ENCODE data around the gene AIRE. TPM values are rescaled to one million over a fixed set of nuclear protein-coding genes. Genes with fewer than 3 reads are reported as not detected.

The AIRE gene
- total and polyA plus RNA-seq, 12 donors = 0.06 to 1.1 (median 0.09) TPM; not detected in 8

DNA sequence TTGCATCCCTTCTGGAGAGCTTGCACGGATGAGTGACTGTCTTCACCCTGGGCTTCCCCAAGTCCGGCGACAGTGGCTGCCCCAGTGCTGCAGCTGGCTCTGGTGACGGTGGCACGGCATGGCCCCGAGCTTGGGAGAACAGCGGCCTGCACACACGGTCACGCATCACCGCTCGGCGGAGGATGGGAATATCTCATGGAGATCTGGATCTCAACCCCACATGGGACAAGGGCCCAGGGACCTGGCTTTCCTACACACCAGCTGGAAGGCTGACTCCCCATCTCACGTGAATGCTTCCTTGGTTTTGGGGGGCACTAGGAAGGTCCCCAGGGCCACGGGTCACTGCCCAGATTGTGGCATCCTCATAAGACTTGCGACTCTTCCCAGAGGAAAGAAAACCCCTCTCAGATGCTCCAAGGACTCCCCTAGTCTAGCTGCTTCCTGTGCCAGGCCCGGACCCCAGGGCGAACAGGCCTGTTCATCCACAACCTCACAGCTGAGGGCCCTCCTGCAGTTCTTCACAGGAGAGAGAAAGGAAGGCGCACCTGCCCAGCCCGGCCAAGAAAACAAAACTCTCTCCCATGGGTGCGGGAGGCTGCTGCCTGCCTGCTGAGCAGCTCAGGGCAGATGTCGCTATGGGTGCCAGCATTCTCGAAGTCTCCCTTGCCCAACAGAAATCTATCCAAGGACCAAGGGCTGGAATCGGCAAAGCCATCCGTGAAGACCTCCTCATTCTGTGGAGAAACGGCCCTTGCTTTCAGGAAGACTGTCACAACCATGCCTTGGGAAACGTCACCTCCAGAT is 43.6 kb downstream of the AIRE start:
- Histone ChIP-seq H3K36me3 (replicated peaks in 1 of 2) (peaks cover 0 to 28% of the 10 kb centered on the region in 2 donors), H3K27ac (no peak overlapping the region)

DNA sequence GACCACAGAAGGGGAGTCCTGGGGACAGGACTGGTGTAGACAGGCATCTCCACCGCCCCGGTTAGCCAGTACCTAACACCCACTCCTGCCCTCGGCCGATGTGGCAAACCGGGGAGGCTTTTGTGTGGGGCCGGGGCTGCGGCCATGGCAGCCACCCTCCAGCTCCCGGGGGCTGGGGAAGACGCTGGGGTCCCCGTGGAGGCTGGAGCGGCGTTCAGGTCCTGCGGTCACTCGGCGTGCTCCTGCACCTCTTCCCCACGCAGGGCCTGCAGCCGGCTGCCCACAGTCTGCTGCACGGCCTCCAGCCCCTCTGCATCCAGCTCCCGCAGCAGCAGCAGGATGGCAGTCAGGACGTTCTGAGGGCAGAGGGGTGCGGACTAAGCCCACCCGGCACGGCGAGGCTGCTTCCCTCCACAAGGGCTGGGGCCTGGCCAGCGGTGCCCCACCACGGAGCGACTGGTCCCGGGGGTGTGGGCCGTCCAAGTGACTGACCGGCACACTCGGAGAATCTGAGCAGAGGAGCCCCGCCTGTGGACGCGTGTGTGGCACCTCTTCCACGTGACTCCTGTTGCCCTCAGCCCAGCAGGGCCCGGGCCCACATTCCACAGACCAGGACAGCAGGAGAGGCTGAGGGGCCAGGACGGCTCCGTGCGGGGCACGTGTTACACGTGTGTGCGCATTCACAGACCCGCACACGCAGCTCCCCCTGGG is 44.5 kb downstream of the AIRE start:
- H3K36me3 ChIP-seq (replicated peaks in 1 of 2) = peaks cover 0 to 23% of the 10 kb centered on the region in 2 donors
- no peak overlapping the region for H3K27ac ChIP-seq
- no peak overlapping the region for H3K4me3 ChIP-seq
- 85 to 94% (median 88%) methylated on average over 6 to 44 of the region's 44 CpGs for WGBS, 4 donors
- TF ChIP-seq POLR2A (IDR thresholded peaks at IDR 0.05) = no peak
- TF ChIP-seq, protein P1, sequence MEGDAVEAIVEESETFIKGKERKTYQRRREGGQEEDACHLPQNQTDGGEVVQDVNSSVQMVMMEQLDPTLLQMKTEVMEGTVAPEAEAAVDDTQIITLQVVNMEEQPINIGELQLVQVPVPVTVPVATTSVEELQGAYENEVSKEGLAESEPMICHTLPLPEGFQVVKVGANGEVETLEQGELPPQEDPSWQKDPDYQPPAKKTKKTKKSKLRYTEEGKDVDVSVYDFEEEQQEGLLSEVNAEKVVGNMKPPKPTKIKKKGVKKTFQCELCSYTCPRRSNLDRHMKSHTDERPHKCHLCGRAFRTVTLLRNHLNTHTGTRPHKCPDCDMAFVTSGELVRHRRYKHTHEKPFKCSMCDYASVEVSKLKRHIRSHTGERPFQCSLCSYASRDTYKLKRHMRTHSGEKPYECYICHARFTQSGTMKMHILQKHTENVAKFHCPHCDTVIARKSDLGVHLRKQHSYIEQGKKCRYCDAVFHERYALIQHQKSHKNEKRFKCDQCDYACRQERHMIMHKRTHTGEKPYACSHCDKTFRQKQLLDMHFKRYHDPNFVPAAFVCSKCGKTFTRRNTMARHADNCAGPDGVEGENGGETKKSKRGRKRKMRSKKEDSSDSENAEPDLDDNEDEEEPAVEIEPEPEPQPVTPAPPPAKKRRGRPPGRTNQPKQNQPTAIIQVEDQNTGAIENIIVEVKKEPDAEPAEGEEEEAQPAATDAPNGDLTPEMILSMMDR (IDR thresholded peaks at IDR 0.05) = no peak
- H3K4me1 ChIP-seq (replicated peaks in 1 of 2) = no peaks in the 10 kb centered on the region
- intact Hi-C loops (cut with DNase I) = loop anchor here in 1 of 2 donors (10.0 kb wide), 1 partner anchor 135 kb away; no protein-coding TSS in a partner anchor
- no peaks in the 10 kb centered on the region for H3K27me3 ChIP-seq
- H3K9me3 ChIP-seq (replicated peaks in 1 of 3) = no peaks in the 10 kb centered on the region
- no peak for DNase-seq

More for the DNA sequence above, 43.6 kb downstream of the AIRE start:
- Histone ChIP-seq H3K4me1 (replicated peaks in 1 of 2) (no peaks in the 10 kb centered on the region), H3K9me3 (replicated peaks in 1 of 3) (no peaks in the 10 kb centered on the region), H3K4me3 (no peak overlapping the region), H3K27me3 (no peaks in the 10 kb centered on the region)
- no peak for DNase-seq
- TF ChIP-seq, protein P1 (IDR thresholded peaks at IDR 0.05) = no peak
- TF ChIP-seq POLR2A (IDR thresholded peaks at IDR 0.05) = no peak
- intact Hi-C loops (cut with DNase I) = loop anchor here in 1 of 2 donors (10.0 kb wide), 1 partner anchor 136 kb away; no protein-coding TSS in a partner anchor
- WGBS, 4 donors = 78 to 86% (median 80%) methylated on average over 19 to 26 of the region's 26 CpGs

DNA sequence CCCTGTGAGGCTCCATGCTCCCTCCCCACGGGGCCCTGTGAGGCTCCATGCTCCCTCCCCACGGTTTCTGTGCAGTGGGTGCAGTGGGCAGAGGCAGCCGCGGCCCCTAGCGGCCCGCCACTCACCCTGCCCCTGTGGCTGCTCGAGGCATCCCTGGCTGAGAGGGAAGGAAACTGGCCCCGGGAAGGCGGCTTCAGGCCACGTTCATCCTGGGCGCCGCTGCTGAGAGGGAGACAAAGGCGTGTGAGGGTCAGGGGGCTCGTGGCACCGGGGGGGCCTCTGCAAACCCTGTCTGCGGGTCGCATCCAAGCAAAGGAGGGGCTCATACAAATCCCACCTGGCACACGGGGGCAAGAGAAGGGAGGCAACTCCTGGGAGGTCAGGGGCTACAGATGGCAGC is 45.0 kb downstream of the AIRE start:
- Histone ChIP-seq H3K27ac (no peak overlapping the region), H3K27me3 (no peaks in the 10 kb centered on the region), H3K36me3 (replicated peaks in 1 of 2) (peaks cover 0 to 23% of the 10 kb centered on the region in 2 donors), H3K4me1 (replicated peaks in 1 of 2) (no peaks in the 10 kb centered on the region), H3K4me3 (no peak overlapping the region), H3K9me3 (replicated peaks in 1 of 3) (no peaks in the 10 kb centered on the region)
- intact Hi-C loops (cut with DNase I) = no loop called here
- TF ChIP-seq, protein P1 (IDR thresholded peaks at IDR 0.05) = no peak
- TF ChIP-seq POLR2A (IDR thresholded peaks at IDR 0.05) = no peak
- no peak for DNase-seq
- WGBS, 4 donors = 81% methylated on average over 7 to 18 of the region's 18 CpGs

DNA sequence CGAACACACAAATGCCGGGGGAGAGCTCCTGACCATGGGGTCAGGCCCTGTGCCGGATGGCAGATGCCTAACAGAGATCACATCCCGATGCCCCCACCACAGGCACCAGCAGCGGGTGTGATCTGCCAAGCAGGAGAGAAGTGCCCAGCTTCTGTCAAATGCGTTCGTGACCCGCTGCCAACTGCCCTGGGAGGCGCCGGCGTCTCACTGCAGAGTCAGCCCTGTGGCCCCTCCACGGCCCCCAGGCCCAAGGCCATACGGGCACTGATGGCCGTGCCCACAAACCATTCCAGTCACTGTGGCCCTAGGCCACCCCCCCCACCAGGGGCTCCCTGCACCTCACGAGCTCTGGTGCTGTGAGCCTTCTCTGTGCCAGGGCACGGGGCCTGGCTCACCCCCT is 45.5 kb downstream of the AIRE start:
- Histone ChIP-seq H3K9me3 (replicated peaks in 1 of 3) (no peaks in the 10 kb centered on the region), H3K4me3 (no peak overlapping the region), H3K36me3 (replicated peaks in 1 of 2) (peaks cover 0 to 20% of the 10 kb centered on the region in 2 donors), H3K27me3 (no peaks in the 10 kb centered on the region), H3K4me1 (replicated peaks in 1 of 2) (no peaks in the 10 kb centered on the region), H3K27ac (no peak overlapping the region)
- 70 to 91% (median 79%) methylated on average over 3 to 16 of the region's 16 CpGs for WGBS, 4 donors
- intact Hi-C loops (cut with DNase I) = no loop called here
- DNase-seq = no peak
- TF ChIP-seq, protein P1 (IDR thresholded peaks at IDR 0.05) = no peak
- no peak for TF ChIP-seq POLR2A (IDR thresholded peaks at IDR 0.05)

Measured in adrenal gland (tissue), 12 donors.